SU-DHL-6 (cell line): ENCODE measurements around the gene SLC25A48.

Experiments used
- H2AFZ ChIP-seq: fragments of 200-600 bp; sonication (generic); 2 replicates; pipeline ENCODE4 v1.6.1; 2014; ENCODE audit warnings: low read depth, mild to moderate bottlenecking, moderate library complexity, mixed read lengths, antibody characterized with exemption, low read length; ENCODE audit not compliant: severe bottlenecking
- H3F3A ChIP-seq: fragments of 200-600 bp; shearing (Covaris generic); 2 replicates; pipeline ENCODE4 v1.6.0; 2016; ENCODE audit warnings: antibody characterized with exemption, mild to moderate bottlenecking; ENCODE audit not compliant: insufficient read depth
- H3K27ac ChIP-seq: fragments of 200-600 bp; sonication (generic); 2 replicates; pipeline ENCODE4 v1.5.1; 2016; ENCODE audit warnings: low read depth, mild to moderate bottlenecking, low read length, moderate library complexity, mixed read lengths
- H3K27me3 ChIP-seq: fragments of 200-600 bp; sonication (generic), shearing (Covaris generic); 2 replicates; pipeline ENCODE4 v1.6.0; 2014; ENCODE audit warnings: mild to moderate bottlenecking, low read length
- H3K36me3 ChIP-seq: fragments of 200-600 bp; sonication (generic); 2 replicates; pipeline ENCODE4 v1.6.1; 2014; ENCODE audit warnings: mild to moderate bottlenecking, low read length, mixed read lengths
- H3K4me2 ChIP-seq: fragments of 300-600, 200-600 bp; shearing (Covaris generic), sonication (generic); 2 replicates; pipeline ENCODE4 v1.6.0; 2014; ENCODE audit warnings: low read length, low read depth, mild to moderate bottlenecking; ENCODE audit not compliant: poor library complexity, severe bottlenecking
- H3K4me3 ChIP-seq: fragments of 200-600 bp; sonication (generic); 2 replicates; pipeline ENCODE4 v1.5.1; 2014; ENCODE audit warnings: antibody characterized with exemption, low read length, mild to moderate bottlenecking, mixed read lengths; ENCODE audit not compliant: insufficient read depth, poor library complexity, severe bottlenecking
- H3K79me2 ChIP-seq: fragments of 200-600 bp; sonication (generic); 2 replicates; pipeline ENCODE4 v1.6.1; 2014; ENCODE audit warnings: mild to moderate bottlenecking, low read length, moderate library complexity; ENCODE audit not compliant: insufficient read depth
- H3K9ac ChIP-seq: fragments of 200-600 bp; sonication (generic); 2 replicates; pipeline ENCODE4 v1.7.0; 2014; ENCODE audit warnings: mild to moderate bottlenecking, low read length
- H3K9me2 ChIP-seq: fragments of 200-600 bp; sonication (generic); replicated peaks from 2 replicates; pipeline ENCODE4 v1.6.1; 2014; ENCODE audit warnings: low read length; ENCODE audit not compliant: insufficient read depth
- H3K9me3 ChIP-seq: fragments of 200-600 bp; sonication (generic); 2 replicates; pipeline ENCODE4 v1.6.1; 2014; ENCODE audit warnings: low read length, mixed read lengths; ENCODE audit not compliant: insufficient read depth
- H4K20me1 ChIP-seq: fragments of 200-600 bp; sonication (generic); 2 replicates; pipeline ENCODE4 v1.6.1; 2014; ENCODE audit warnings: low read depth, mild to moderate bottlenecking, antibody characterized with exemption, low read length, moderate library complexity, mixed read lengths
- EZH2phosphoT487 ChIP-seq: fragments of 200-600 bp; sonication (generic), shearing (Covaris generic); conservative IDR thresholded peaks from 2 replicates; pipeline ENCODE4 v1.6.1; 2018; ENCODE audit warnings: mild to moderate bottlenecking, antibody characterized with exemption, low read length, moderate library complexity, mixed read lengths
- TF ChIP-seq, protein P1 (sequence below): fragments of 200-600 bp; sonication (generic); IDR thresholded peaks from one replicate; pipeline ENCODE4 v1.5.1; 2017; ENCODE audit warnings: antibody characterized with exemption, mild to moderate bottlenecking, low read length, moderate library complexity; ENCODE audit not compliant: insufficient read depth, poor library complexity, severe bottlenecking

The SLC25A48 gene

DNA sequence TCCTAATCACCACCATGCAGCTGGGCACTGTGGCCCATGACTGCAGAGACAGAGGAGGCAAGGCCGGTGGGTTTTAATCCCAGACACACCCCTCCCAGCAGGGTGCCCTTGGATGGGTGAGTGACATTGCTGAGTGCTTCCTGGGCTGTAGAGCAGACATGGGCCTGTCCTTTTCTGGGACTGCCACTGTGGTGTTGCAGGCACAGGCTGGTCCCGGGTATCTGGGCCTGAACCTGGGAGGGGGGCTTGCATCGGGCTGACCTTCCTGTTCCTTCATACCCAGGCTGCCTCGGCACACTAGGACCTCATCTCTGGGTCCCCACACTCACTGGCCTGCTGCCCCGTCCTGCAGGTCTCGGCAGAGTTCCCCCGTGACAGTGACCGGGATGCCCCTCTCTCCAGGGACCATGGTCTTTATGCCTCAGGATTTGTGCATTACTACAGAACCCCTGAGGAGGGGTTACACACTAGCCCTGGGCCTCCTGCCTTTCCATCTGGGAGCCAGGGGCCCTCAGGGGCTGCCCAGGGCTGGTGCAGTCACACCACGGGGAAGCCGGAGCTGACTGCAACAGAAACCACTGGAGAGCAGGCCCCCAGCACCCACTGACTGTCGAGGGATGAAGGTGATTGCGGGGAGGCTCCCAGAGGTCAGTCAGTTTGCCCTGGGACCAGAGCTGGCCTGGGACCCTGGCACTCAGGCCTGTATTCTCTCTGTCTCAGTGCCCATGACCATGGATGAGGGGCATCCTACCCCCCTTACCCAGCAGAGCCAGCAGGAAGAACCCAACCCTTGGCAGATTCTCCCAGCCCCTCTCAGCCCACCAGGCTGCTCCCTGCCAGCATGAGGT is 8.9 kb upstream of the SLC25A48 start:
- Histone ChIP-seq H3K9me3 (no peaks in the 10 kb centered on the region), H3K4me2 (no peak overlapping the region), H2AFZ (no peak overlapping the region), H3K9ac (no peak overlapping the region), H3K36me3 (no peaks in the 10 kb centered on the region), H3K27ac (no peak overlapping the region), H4K20me1 (no peaks in the 10 kb centered on the region), H3K4me3 (no peak overlapping the region), H3K79me2 (no peaks in the 10 kb centered on the region), H3K27me3 (no peaks in the 10 kb centered on the region), H3K9me2 (no peaks in the 10 kb centered on the region), H3F3A (no peaks in the 10 kb centered on the region)
- TF ChIP-seq EZH2phosphoT487, result no peak
- TF ChIP-seq, protein P1, sequence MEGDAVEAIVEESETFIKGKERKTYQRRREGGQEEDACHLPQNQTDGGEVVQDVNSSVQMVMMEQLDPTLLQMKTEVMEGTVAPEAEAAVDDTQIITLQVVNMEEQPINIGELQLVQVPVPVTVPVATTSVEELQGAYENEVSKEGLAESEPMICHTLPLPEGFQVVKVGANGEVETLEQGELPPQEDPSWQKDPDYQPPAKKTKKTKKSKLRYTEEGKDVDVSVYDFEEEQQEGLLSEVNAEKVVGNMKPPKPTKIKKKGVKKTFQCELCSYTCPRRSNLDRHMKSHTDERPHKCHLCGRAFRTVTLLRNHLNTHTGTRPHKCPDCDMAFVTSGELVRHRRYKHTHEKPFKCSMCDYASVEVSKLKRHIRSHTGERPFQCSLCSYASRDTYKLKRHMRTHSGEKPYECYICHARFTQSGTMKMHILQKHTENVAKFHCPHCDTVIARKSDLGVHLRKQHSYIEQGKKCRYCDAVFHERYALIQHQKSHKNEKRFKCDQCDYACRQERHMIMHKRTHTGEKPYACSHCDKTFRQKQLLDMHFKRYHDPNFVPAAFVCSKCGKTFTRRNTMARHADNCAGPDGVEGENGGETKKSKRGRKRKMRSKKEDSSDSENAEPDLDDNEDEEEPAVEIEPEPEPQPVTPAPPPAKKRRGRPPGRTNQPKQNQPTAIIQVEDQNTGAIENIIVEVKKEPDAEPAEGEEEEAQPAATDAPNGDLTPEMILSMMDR, result no peak

DNA sequence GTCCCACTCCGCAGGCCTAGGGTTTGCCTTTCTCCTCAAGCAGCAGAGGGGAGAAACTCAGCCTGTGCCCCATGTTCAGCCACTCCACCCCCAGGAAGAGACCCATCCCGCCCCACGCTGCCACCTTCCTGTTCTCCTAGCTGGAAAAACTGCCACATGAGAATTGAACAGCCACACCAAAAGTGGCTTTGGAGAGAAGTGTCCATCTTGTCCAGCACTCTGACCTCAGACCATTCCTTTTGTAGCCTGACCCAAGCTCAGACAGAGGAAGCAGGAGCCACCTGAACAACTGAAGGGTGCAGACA is 8.3 kb upstream of the SLC25A48 start:
- H3K27ac ChIP-seq, result no peak overlapping the region
- no peaks in the 10 kb centered on the region for H3K9me2 ChIP-seq
- H2AFZ ChIP-seq, result no peak overlapping the region
- TF ChIP-seq, protein P1, result no peak
- no peak for TF ChIP-seq EZH2phosphoT487
- no peaks in the 10 kb centered on the region for H3F3A ChIP-seq
- H4K20me1 ChIP-seq, result no peaks in the 10 kb centered on the region
- H3K9ac ChIP-seq, result no peak overlapping the region
- H3K36me3 ChIP-seq, result no peaks in the 10 kb centered on the region
- H3K4me2 ChIP-seq, result no peak overlapping the region
- no peaks in the 10 kb centered on the region for H3K27me3 ChIP-seq
- H3K9me3 ChIP-seq, result no peaks in the 10 kb centered on the region
- no peaks in the 10 kb centered on the region for H3K79me2 ChIP-seq
- no peak overlapping the region for H3K4me3 ChIP-seq

DNA sequence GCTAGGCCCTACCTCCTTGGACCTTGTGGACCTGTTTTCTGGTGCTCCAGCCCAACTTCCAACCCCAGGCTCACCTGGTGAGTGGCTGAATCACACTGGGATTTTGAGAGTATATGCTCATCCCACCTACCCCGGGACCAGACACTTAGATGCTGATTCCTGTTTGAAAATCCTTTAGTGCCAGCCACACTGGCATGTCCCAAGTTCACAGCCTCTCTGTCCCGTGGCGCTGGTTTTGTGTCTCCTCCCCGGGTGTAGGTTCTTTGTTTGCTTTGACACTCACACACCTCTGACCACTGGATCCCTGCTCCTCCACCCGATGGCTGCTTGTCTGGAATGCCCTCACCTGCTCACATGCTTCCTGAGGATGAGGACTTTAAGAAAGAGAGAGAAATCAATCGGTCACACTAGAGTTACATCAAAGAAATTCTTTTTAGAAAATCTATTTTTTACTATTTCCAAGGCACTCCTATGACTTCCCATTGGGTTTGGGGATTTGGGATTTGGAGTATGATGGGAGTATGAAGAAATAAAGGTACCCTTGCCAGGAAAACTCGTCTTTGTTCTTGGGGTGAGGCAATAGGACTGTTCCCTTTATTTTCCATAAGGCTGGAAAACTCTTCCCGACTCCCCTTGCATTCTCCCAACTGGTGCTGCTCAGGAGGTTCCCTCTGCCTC is 7.3 kb upstream of the SLC25A48 start:
- H3K9ac ChIP-seq, result no peak overlapping the region
- no peaks in the 10 kb centered on the region for H3K9me3 ChIP-seq
- H3K4me2 ChIP-seq, result no peak overlapping the region
- H2AFZ ChIP-seq, result no peak overlapping the region
- no peak overlapping the region for H3K4me3 ChIP-seq
- H3K9me2 ChIP-seq, result no peaks in the 10 kb centered on the region
- no peaks in the 10 kb centered on the region for H3K27me3 ChIP-seq
- H3K36me3 ChIP-seq, result no peaks in the 10 kb centered on the region
- H3K79me2 ChIP-seq, result no peaks in the 10 kb centered on the region
- no peak overlapping the region for H3K27ac ChIP-seq
- no peak for TF ChIP-seq EZH2phosphoT487
- no peaks in the 10 kb centered on the region for H4K20me1 ChIP-seq
- H3F3A ChIP-seq, result no peaks in the 10 kb centered on the region
